GM18907 (cell line): ENCODE measurements around the gene FNDC3A.
"Not testable (repeated sequence)": the region's sequence is repeated elsewhere in the genome, so short reads cannot be mapped to it uniquely, and the experiment has no call there.

Experiments
- ATAC-seq: cut with Tn5 transposase; IDR thresholded peaks from one replicate; pipeline ENCODE4 v1.9.1; 2021; ENCODE audit warnings: mild to moderate bottlenecking, moderate library complexity; ENCODE audit not compliant: unreplicated experiment

FNDC3A gene

GRCh38 chr13:48975101-48975855 is 434 bp upstream of the FNDC3A start:
- peak; percentile 27 for ATAC-seq

- ATAC-seq = peak; percentile 21
Measured at GRCh38 chr13:48976576-48977285, 1.0 kb downstream of the FNDC3A start.

- no peak for ATAC-seq
Measured at GRCh38 chr13:48977286-48977625, 1.5 kb downstream of the FNDC3A start.

GRCh38 chr13:48977973-48978372 is 2.3 kb downstream of the FNDC3A start:
- ATAC-seq = no peak

GRCh38 chr13:48978942-48979601 is 3.4 kb downstream of the FNDC3A start:
- ATAC-seq = no peak

GRCh38 chr13:48979892-48980291 is 4.2 kb downstream of the FNDC3A start:
- ATAC-seq = peak; percentile 45

- ATAC-seq = no peak
Measured at GRCh38 chr13:48983331-48983730, 7.6 kb downstream of the FNDC3A start.

GRCh38 chr13:48985756-48986155 is 10.0 kb downstream of the FNDC3A start:
- ATAC-seq = no peak

- ATAC-seq = no peak
Measured at GRCh38 chr13:48990900-48991299, 15.2 kb downstream of the FNDC3A start.

GRCh38 chr13:48993150-48993549 is 17.4 kb downstream of the FNDC3A start:
- ATAC-seq = no peak

- ATAC-seq = peak; percentile 89
Measured at GRCh38 chr13:48994706-48995105, 19.0 kb downstream of the FNDC3A start.

GRCh38 chr13:48998641-48999292 is 23.1 kb downstream of the FNDC3A start:
- no peak for ATAC-seq

GRCh38 chr13:49000247-49000646 is 24.5 kb downstream of the FNDC3A start:
- ATAC-seq = no peak

GRCh38 chr13:49018986-49019635 is 43.4 kb downstream of the FNDC3A start:
- not testable (repeated sequence) for ATAC-seq

- no peak for ATAC-seq
Measured at GRCh38 chr13:49020328-49020727, 44.6 kb downstream of the FNDC3A start.

GRCh38 chr13:49020940-49021553 is 45.3 kb downstream of the FNDC3A start:
- ATAC-seq = no peak

GRCh38 chr13:49021953-49022352 is 46.2 kb downstream of the FNDC3A start:
- ATAC-seq = no peak

- ATAC-seq = no peak
Measured at GRCh38 chr13:49022472-49023144, 46.9 kb downstream of the FNDC3A start.

- no peak for ATAC-seq
Measured at GRCh38 chr13:49023431-49023830, 47.7 kb downstream of the FNDC3A start.

- no peak for ATAC-seq
Measured at GRCh38 chr13:49026851-49027250, 51.1 kb downstream of the FNDC3A start.
